Trophoblast cell (in vitro differentiated cells and primary cell): ENCODE data around the gene C16orf89.
A peak's percentile ranks its signal among the peaks of the same experiment; 100 is the strongest.
"Not testable (repeated sequence)": the region's sequence is repeated elsewhere in the genome, so short reads cannot be mapped to it uniquely, and the experiment has no call there.

Source experiments
- DNase-seq, 2 donors: peaks; one replicate each; pipeline ENCODE4 v3.0.0-alpha.2; 2016
- H2AFZ ChIP-seq: 2 replicates; pipeline ENCODE4 v1.6.1; 2013; ENCODE audit warnings: low read length, moderate library complexity, mild to moderate bottlenecking; ENCODE audit not compliant: insufficient read depth, poor library complexity
- H2AK5ac ChIP-seq: 2 replicates; pipeline ENCODE4 v1.6.1; 2013; ENCODE audit warnings: mild to moderate bottlenecking, low read length
- H2BK120ac ChIP-seq: 2 replicates; pipeline ENCODE4 v1.6.1; 2013; ENCODE audit warnings: low read length, mild to moderate bottlenecking, moderate library complexity; ENCODE audit not compliant: insufficient read depth, poor library complexity
- H2BK12ac ChIP-seq: 2 replicates; pipeline ENCODE4 v1.6.1; 2013; ENCODE audit warnings: mild to moderate bottlenecking, low read length, moderate library complexity
- H2BK5ac ChIP-seq: 2 replicates; pipeline ENCODE4 v1.6.1; 2013; ENCODE audit warnings: low read length, low read depth, moderate library complexity, mild to moderate bottlenecking; ENCODE audit not compliant: poor library complexity
- H3K14ac ChIP-seq: 2 replicates; pipeline ENCODE4 v1.6.1; 2013; ENCODE audit warnings: mild to moderate bottlenecking, low read length
- H3K18ac ChIP-seq: 2 replicates; pipeline ENCODE4 v1.6.1; 2013; ENCODE audit warnings: mild to moderate bottlenecking, low read length
- H3K23ac ChIP-seq: 2 replicates; pipeline ENCODE4 v1.6.1; 2013; ENCODE audit warnings: low read length
- H3K27ac ChIP-seq: 2 replicates; pipeline ENCODE4 v1.5.1; 2013; ENCODE audit warnings: low read depth, mild to moderate bottlenecking, inconsistent platforms, low read length, moderate library complexity
- H3K27me3 ChIP-seq: 2 replicates; pipeline ENCODE4 v1.6.1; 2013; ENCODE audit warnings: inconsistent platforms, mild to moderate bottlenecking, low read length, moderate library complexity; ENCODE audit not compliant: insufficient read depth
- H3K36me3 ChIP-seq, 2 experiments: 1 replicate in 1 of 2; 2 replicates in 1 of 2; pipeline ENCODE4 v1.6.1; 2013; ENCODE audit warnings: low read length in 2 of 2, mild to moderate bottlenecking in 2 of 2, moderate library complexity in 1 of 2; ENCODE audit not compliant: insufficient read depth in 2 of 2, control insufficient read depth in 1 of 2
- H3K4ac ChIP-seq: 2 replicates; pipeline ENCODE4 v1.6.1; 2013; ENCODE audit warnings: low read depth, mild to moderate bottlenecking, low read length, moderate library complexity
- H3K4me1 ChIP-seq, 2 experiments: 1 replicate in 1 of 2; 2 replicates in 1 of 2; pipeline ENCODE4 v1.6.1; 2013; ENCODE audit warnings: low read length in 2 of 2, mild to moderate bottlenecking in 2 of 2, moderate library complexity in 1 of 2; ENCODE audit not compliant: insufficient read depth in 2 of 2, control insufficient read depth in 1 of 2
- H3K4me2 ChIP-seq: 2 replicates; pipeline ENCODE4 v1.6.1; 2013; ENCODE audit warnings: inconsistent platforms, mild to moderate bottlenecking, low read length, moderate library complexity
- H3K4me3 ChIP-seq: 2 replicates; pipeline ENCODE4 v1.5.1; 2013; ENCODE audit warnings: mild to moderate bottlenecking, low read depth, low read length, inconsistent platforms
- H3K79me1 ChIP-seq: one replicate; pipeline ENCODE4 v1.6.1; 2013; ENCODE audit warnings: low read length
- H3K79me2 ChIP-seq: 2 replicates; pipeline ENCODE4 v1.6.1; 2013; ENCODE audit warnings: low read length, mild to moderate bottlenecking; ENCODE audit not compliant: control insufficient read depth, insufficient read depth, poor library complexity
- H3K9ac ChIP-seq: 2 replicates; pipeline ENCODE4 v1.6.1; 2013; ENCODE audit warnings: mild to moderate bottlenecking, low read length
- H3K9me3 ChIP-seq: 2 replicates; pipeline ENCODE4 v1.6.1; 2013; ENCODE audit warnings: low read depth, mild to moderate bottlenecking, control low read depth, inconsistent platforms, low read length; ENCODE audit not compliant: insufficient read depth
- H4K12ac ChIP-seq: 2 replicates; pipeline ENCODE4 v1.6.1; 2013; ENCODE audit warnings: low read depth, mild to moderate bottlenecking, low read length, moderate library complexity
- H4K8ac ChIP-seq: 2 replicates; pipeline ENCODE4 v1.6.1; 2013; ENCODE audit warnings: low read depth, mild to moderate bottlenecking, low read length, moderate library complexity
- H4K91ac ChIP-seq: one replicate; pipeline ENCODE4 v1.6.1; 2013; ENCODE audit warnings: low read depth, mild to moderate bottlenecking, low read length, moderate library complexity
- WGBS: extraction: QIAGEN DNeasy Blood & Tissue Kit; methylation state at CpG from one replicate; pipeline ENCODE4 v1.1.7; 2013; ENCODE audit warnings: missing lambda C conversion rate; ENCODE audit not compliant: insufficient read length, insufficient coverage; ENCODE audit errors: extremely low coverage; 5-methylcytosine and 5-hydroxymethylcytosine counted together

C16orf89 gene

DNA sequence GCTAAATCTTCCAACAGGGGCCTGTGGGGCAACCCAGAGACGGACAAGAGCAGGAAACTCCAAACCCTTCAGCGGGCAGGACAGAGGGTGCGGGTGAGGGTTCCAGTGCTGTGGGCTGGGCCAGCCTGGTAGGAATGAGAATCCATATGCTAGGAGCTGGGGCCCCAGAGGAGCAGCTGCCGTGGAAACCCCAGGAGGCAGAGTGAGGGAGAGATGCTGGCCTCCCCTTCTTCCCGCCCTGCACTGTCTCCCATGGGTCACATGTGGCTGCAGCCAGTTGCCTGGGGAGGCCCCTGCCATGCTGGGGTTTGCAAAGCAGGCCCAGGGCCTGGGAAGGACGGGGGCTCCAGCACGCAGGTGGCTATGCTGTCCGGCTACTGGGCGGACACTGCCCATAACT lies 27.3 kb upstream of the C16orf89 start:
- not testable (repeated sequence) for H3K4ac ChIP-seq, H4K91ac ChIP-seq, H3K4me2 ChIP-seq, H3K18ac ChIP-seq, H3K79me1 ChIP-seq, H3K9me3 ChIP-seq, H3K9ac ChIP-seq, H4K8ac ChIP-seq, H2BK5ac ChIP-seq, H4K12ac ChIP-seq, H3K14ac ChIP-seq, H2BK120ac ChIP-seq, H2AFZ ChIP-seq, DNase-seq, H2AK5ac ChIP-seq, H3K4me1 ChIP-seq, H3K23ac ChIP-seq, H3K27ac ChIP-seq, H3K79me2 ChIP-seq, H3K27me3 ChIP-seq, H2BK12ac ChIP-seq, H3K4me3 ChIP-seq
- WGBS = no CpG with 5 or more reads among the region's 9 CpGs
- peaks cover 11 to 14% of the 10 kb centered on the region in 2 experiments for H3K36me3 ChIP-seq

GRCh38 chr16:5090592-5090991 lies 24.8 kb upstream of the C16orf89 start:
- H2BK12ac ChIP-seq, H2AFZ ChIP-seq, H3K4ac ChIP-seq, H3K79me2 ChIP-seq, H4K91ac ChIP-seq, H2AK5ac ChIP-seq, H3K9ac ChIP-seq, H3K4me3 ChIP-seq, H3K14ac ChIP-seq, H3K27ac ChIP-seq, H4K12ac ChIP-seq, H4K8ac ChIP-seq, H3K4me2 ChIP-seq, H3K23ac ChIP-seq, H2BK5ac ChIP-seq, H3K9me3 ChIP-seq, H3K4me1 ChIP-seq, H3K27me3 ChIP-seq, H2BK120ac ChIP-seq, H3K79me1 ChIP-seq, H3K18ac ChIP-seq: not testable (repeated sequence)
- peak in 1 of 2 donors; percentile 14 for DNase-seq
- WGBS = no CpG with 5 or more reads among the region's 9 CpGs
- H3K36me3 ChIP-seq = peaks cover 16 to 19% of the 10 kb centered on the region in 2 experiments

DNA sequence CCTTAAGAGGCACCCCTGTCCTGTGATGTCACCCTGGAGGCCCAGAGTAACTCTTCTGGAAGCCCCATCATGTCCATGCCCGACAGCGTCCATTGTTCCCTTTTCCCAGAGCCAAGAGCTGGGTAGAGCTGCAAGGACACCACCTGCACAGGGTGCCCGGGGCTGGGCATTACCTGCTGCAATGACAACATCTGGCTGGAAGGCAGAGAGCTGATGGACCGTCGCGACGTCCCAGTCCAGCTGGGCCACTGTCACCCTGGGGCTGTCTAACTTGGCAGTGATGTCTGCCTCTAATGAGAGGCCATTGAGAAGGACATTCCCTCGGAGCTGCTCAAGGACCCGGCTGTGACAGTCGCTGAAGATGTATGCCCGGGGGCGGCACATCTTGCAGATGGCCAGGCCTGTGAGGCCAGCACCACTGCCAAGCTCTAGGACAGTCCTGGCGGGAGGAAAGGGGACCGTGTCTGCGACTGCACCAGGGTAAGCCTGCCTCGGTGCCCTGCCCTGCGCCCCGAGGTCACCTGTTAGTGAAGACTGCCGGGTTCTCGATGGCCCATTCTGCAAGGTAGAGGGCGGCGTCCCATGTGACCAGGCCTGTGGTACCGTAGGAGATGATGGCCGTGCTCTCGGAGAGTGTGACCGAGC lies 24.3 kb upstream of the C16orf89 start:
- not testable (repeated sequence) for H3K4me2 ChIP-seq, H3K14ac ChIP-seq, H3K18ac ChIP-seq, H3K27ac ChIP-seq, H2AK5ac ChIP-seq, H4K8ac ChIP-seq, H3K9me3 ChIP-seq, H3K79me2 ChIP-seq, H2BK12ac ChIP-seq, H3K27me3 ChIP-seq, H3K23ac ChIP-seq, H3K9ac ChIP-seq, H4K91ac ChIP-seq, H2BK120ac ChIP-seq, H3K4me3 ChIP-seq, H2BK5ac ChIP-seq, H3K79me1 ChIP-seq, H4K12ac ChIP-seq, H3K4ac ChIP-seq, DNase-seq, H2AFZ ChIP-seq, H3K4me1 ChIP-seq
- WGBS = no CpG with 5 or more reads among the region's 26 CpGs
- H3K36me3 ChIP-seq = peaks cover 18 to 22% of the 10 kb centered on the region in 2 experiments

GRCh38 chr16:5088936-5089335 lies 23.2 kb upstream of the C16orf89 start:
- H3K27me3 ChIP-seq, H2BK5ac ChIP-seq, H3K9me3 ChIP-seq, H3K23ac ChIP-seq, H3K27ac ChIP-seq, H4K91ac ChIP-seq, H3K14ac ChIP-seq, H2AFZ ChIP-seq, H3K4me3 ChIP-seq, H3K18ac ChIP-seq, H2BK120ac ChIP-seq, H3K79me2 ChIP-seq, H3K79me1 ChIP-seq, H4K12ac ChIP-seq, H3K4me2 ChIP-seq, H2AK5ac ChIP-seq, H3K9ac ChIP-seq, H3K4me1 ChIP-seq, DNase-seq, H4K8ac ChIP-seq, H3K4ac ChIP-seq, H2BK12ac ChIP-seq: not testable (repeated sequence)
- no CpG with 5 or more reads among the region's 17 CpGs for WGBS
- H3K36me3 ChIP-seq = peaks cover 21 to 24% of the 10 kb centered on the region in 2 experiments
